ACC112 (cell line): ENCODE measurements around the gene NFE2L3.
A peak's percentile ranks its signal among the peaks of the same experiment; 100 is the strongest.
"Not testable (repeated sequence)": the region's sequence is repeated elsewhere in the genome, so short reads cannot be mapped to it uniquely, and the experiment has no call there.

Experiments
- H2AFZ ChIP-seq: fragments of 200-600 bp; sonication (generic); one replicate; pipeline ENCODE4 v1.6.0; 2017; ENCODE audit warnings: antibody characterized with exemption, low read length; ENCODE audit not compliant: unreplicated experiment
- H3K27ac ChIP-seq: fragments of 200-600 bp; sonication (generic); 2 replicates; pipeline ENCODE4 v1.5.1; 2014; ENCODE audit warnings: low read depth, mild to moderate bottlenecking, antibody characterized with exemption, low read length, moderate library complexity
- H3K27me3 ChIP-seq: fragments of 200-600 bp; sonication (generic); 2 replicates; pipeline ENCODE4 v1.6.1; 2014; ENCODE audit warnings: mild to moderate bottlenecking, antibody characterized with exemption, low read length, moderate library complexity, mixed read lengths; ENCODE audit not compliant: insufficient read depth
- H3K36me3 ChIP-seq: fragments of 200-600 bp; sonication (generic); 2 replicates; pipeline ENCODE4 v1.6.1; 2016; ENCODE audit warnings: mild to moderate bottlenecking, antibody characterized with exemption, low read length, moderate library complexity, mixed read lengths; ENCODE audit not compliant: insufficient read depth
- H3K4me1 ChIP-seq: fragments of 200-600 bp; sonication (generic); one replicate; pipeline ENCODE4 v1.6.1; 2016; ENCODE audit warnings: low read length, mixed read lengths; ENCODE audit not compliant: insufficient read depth, unreplicated experiment, control insufficient read depth
- H3K4me3 ChIP-seq: fragments of 200-600 bp; sonication (generic); 2 replicates; pipeline ENCODE4 v1.5.1; 2014; ENCODE audit warnings: mild to moderate bottlenecking, low read depth, low read length
- H3K79me2 ChIP-seq: fragments of 200-600 bp; sonication (generic); one replicate; pipeline ENCODE4 v1.6.0; 2016; ENCODE audit warnings: low read length; ENCODE audit not compliant: control insufficient read depth, unreplicated experiment, insufficient read depth

The NFE2L3 gene

DNA sequence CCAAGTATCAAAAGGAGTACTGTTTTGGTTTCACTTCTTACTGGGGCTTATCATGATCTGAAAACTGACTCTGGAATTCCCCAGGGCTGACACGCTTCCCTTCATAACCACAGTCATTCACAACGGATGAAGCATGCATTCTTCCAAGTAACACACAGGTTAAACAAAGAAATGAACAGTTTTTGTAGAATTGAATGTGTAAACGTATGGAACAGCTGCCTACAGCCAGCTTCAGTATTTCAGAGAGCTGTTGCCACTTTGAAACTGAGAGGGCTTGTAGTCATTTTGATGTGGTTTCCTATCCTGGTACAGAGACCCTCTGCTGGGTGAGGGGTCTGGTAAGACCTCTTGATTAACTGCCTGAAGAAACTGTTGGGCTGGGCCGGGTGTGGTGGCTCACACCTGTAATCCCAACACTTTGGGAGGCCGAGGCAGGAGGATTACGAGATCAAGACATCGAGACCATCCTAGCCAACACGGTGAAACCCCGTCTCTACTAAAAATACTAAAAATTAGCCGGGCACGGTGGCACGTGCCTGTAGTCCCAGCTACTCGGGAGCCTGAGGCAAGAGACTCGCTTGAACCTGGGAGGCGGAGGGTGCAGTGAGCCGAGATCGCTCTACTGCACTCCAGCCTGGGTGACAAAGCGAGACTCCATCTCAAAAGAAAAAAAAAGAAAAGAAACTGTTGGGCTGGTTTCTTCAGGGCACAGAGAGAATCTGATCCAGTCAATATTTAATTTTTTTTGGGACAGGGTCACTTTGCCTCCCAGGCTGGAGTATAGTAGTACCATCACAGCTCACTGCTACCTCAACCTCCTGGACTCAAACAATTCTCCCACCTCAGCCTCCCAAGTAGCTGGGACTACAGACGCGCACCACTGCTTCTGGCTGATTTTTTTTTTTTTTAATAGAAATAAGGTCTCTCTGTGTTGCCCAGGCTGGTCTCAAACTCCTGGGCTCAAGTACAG, 4.7 kb downstream of the NFE2L3 start:
- peaks cover 5% of the 10 kb centered on the region for H3K27me3 ChIP-seq
- H3K4me3 ChIP-seq = peak overlapping the region; percentile 38
- no peaks in the 10 kb centered on the region for H3K36me3 ChIP-seq
- peaks cover 25% of the 10 kb centered on the region for H3K4me1 ChIP-seq
- H2AFZ ChIP-seq = no peak overlapping the region
- peak overlapping the region; percentile 66 for H3K27ac ChIP-seq
- H3K79me2 ChIP-seq = no peaks in the 10 kb centered on the region

DNA sequence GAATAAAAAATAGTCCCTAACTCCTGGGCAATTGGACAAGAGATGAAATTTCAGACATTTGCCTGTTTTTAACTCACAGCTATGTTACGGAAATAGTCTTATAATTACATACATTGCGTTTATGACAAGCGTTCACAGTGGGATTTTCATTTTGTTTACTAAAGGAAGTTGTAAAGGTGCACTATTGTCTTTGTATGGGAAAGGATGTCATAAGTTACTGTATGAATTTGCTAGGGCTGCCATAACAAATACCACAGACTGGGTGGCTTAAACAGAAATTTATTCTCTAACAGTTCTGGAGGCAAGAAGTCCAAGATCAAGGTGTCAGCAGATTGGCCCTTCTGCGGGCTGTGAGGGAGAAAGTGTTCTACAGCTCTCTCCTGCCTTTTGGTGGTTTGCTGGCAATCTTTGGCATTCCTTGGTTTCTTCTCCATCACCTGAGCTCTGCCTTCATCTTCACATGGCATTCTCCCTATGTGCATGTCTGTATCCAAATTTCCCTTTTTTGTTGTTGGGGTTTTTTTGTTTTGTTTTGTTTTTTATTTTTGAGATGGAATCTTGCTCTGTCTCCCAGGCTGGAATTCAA, 5.6 kb downstream of the NFE2L3 start:
- Histone ChIP-seq H3K4me3 (no peak overlapping the region), H3K27ac (no peak overlapping the region), H3K27me3 (peaks cover 1% of the 10 kb centered on the region)

DNA sequence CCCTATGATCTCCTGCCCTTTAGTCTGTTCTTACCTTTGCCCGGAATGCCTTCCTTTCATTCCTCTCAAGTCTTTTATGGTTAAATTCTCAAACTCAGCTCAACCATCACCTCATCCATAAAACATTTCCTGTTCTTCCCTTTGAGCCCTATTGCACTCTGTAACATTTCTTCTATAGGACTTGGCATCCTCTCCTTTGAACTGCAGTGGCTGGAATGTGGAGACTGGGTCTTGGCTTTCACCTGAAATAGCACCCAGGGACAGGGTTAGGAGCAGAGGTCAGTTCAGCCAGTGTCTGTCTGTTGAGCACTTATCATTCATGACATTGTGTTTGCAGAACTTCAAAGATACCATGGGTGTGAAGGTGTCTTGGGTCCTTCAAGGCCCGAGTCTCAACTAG, 7.2 kb downstream of the NFE2L3 start:
- H3K27ac ChIP-seq = no peak overlapping the region

More for the DNA sequence above, 5.6 kb downstream of the NFE2L3 start:
- Histone ChIP-seq H3K79me2 (no peaks in the 10 kb centered on the region), H3K4me1 (peaks cover 25% of the 10 kb centered on the region), H2AFZ (no peak overlapping the region), H3K36me3 (no peaks in the 10 kb centered on the region)

DNA sequence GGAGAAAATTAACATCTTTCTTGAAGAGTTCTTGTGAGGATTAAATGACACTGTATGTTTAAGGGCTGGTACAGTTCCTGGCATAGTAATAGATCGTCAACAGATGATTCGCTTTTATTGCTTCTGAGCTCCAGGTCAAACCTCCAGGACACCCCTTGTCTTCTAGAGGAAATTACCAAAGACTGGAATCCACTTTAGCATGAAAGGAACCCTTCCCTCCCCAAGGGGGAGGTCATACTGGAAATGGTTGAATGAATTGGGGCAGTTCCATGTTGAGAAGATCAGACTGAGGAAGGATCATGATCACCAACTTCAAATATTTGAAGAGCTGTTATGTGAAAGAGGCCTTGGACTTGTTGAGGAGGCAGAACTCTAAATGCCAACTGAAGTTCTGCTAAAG, 8.9 kb downstream of the NFE2L3 start:
- H3K79me2 ChIP-seq = no peaks in the 10 kb centered on the region
- no peaks in the 10 kb centered on the region for H3K27me3 ChIP-seq
- H3K4me3 ChIP-seq = no peak overlapping the region
- H3K27ac ChIP-seq = no peak overlapping the region
- H3K4me1 ChIP-seq = peaks cover 20% of the 10 kb centered on the region
- H2AFZ ChIP-seq = no peak overlapping the region
- H3K36me3 ChIP-seq = no peaks in the 10 kb centered on the region

More for the DNA sequence above, 7.2 kb downstream of the NFE2L3 start:
- Histone ChIP-seq H3K4me3 (no peak overlapping the region), H3K79me2 (no peaks in the 10 kb centered on the region), H3K36me3 (no peaks in the 10 kb centered on the region), H3K4me1 (peaks cover 25% of the 10 kb centered on the region), H3K27me3 (no peaks in the 10 kb centered on the region), H2AFZ (no peak overlapping the region)

DNA sequence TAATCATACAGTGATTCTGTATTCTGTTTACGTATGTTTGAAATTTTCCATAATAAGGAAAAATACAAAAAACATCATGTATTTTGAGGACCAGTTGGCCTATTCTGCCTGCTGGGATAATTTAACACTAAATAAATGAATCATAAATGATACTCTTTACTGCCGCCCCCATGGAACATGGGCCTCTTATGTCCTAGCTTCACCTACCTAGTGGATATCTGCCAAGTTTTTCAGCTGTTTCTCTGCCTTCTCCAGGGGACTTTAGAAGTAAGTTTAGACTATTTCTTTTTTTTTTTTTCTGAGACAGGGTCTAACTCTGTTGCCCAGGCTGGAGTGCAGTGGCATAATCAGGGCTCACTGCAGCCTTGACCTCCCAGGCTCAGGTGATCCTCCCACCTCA, 10.4 kb downstream of the NFE2L3 start:
- H3K27me3 ChIP-seq = no peaks in the 10 kb centered on the region
- no peak overlapping the region for H2AFZ ChIP-seq
- H3K79me2 ChIP-seq = no peaks in the 10 kb centered on the region
- H3K36me3 ChIP-seq = no peaks in the 10 kb centered on the region
- H3K27ac ChIP-seq = no peak overlapping the region
- H3K4me1 ChIP-seq = peaks cover 11% of the 10 kb centered on the region
- no peak overlapping the region for H3K4me3 ChIP-seq

DNA sequence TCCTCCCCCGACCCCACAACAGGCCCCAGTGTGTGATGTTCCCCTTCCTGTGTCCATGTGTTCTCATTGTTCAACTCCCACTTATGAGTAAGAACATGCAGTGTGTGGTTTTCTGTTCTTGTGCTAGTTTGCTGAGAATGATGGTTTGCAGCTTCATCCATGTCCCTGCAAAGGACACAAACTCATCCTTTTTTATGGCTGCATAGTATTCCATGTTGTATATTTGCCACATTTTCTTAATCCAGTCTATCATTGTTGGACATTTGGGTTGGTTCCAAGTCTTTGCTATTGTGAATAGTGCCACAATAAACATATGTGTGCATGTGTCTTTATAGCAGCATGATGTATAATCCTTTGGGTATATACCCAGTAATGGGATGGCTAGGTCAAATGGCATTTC, 11.8 kb downstream of the NFE2L3 start:
- not testable (repeated sequence) for H3K79me2 ChIP-seq, H3K27me3 ChIP-seq, H2AFZ ChIP-seq, H3K36me3 ChIP-seq, H3K4me3 ChIP-seq, H3K4me1 ChIP-seq, H3K27ac ChIP-seq

DNA sequence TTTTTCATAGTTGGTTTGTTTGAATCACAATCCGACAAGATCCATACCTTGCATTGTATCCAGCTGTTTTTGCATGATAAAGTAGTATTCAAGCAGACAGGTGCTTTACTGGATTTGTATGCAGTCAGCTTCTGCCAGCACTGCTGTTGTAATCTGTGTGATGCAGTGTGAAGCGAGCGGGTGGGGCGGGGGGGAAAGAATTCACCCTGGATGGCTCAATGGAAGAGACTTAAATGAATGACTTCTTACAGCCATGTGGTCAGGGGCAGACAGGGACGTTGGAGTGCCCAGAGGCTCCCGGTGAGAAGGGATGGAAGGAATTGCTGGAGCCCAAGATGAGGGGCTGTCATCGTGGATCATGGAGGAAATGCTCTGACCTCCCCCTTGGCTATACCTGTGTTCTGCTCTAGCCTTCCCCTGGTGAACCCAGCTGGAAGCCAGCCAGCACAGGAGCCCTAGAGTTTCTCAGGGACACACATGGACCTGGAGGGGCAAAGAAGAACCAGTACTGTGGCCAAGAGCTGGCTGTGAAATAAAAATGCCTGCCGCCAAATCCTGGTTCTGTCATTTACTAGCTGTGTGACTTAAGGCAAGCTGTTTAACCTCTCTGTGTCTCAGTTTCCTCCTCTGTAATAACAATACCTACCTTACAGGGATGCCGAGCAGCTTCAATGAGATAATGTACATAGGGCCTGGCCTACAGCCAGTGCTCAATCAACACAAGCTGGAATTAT, 14.1 kb downstream of the NFE2L3 start:
- no peaks in the 10 kb centered on the region for H3K36me3 ChIP-seq
- H3K27ac ChIP-seq = no peak overlapping the region
- H3K79me2 ChIP-seq = no peaks in the 10 kb centered on the region
- H3K4me1 ChIP-seq = no peaks in the 10 kb centered on the region
- H3K27me3 ChIP-seq = no peaks in the 10 kb centered on the region
- H3K4me3 ChIP-seq = no peak overlapping the region
- H2AFZ ChIP-seq = no peak overlapping the region

DNA sequence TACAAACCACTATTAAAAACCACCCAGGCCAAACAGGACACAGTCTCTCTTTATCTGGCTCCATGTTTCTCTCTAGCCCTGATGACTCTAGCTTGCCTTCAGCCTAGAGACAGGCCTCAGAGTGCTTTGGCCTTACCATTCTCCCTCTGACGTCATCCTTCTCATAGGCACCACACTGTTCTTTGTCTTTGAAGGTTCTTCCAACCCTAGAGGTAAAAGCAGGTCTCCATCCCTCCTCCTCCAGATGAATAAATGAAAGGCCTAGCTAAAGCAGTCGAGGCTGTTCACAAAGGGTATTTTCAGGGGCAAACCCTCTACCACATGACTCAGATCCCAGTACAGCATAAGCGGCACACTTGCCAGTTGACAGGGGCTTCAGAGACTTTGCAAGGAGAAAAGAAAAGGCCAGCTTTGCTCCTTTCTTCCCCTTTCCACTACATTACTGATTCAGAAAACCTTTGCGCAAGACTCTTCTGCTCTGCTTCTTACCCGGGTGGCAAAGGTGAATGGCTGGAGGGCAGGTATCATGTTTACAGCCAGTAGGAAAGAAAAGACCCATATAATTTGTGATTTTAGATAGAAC, 14.8 kb downstream of the NFE2L3 start:
- no peaks in the 10 kb centered on the region for H3K4me1 ChIP-seq
- no peaks in the 10 kb centered on the region for H3K27me3 ChIP-seq
- no peak overlapping the region for H3K27ac ChIP-seq
- H2AFZ ChIP-seq = no peak overlapping the region
- H3K79me2 ChIP-seq = no peaks in the 10 kb centered on the region
- H3K36me3 ChIP-seq = no peaks in the 10 kb centered on the region
- H3K4me3 ChIP-seq = no peak overlapping the region

DNA sequence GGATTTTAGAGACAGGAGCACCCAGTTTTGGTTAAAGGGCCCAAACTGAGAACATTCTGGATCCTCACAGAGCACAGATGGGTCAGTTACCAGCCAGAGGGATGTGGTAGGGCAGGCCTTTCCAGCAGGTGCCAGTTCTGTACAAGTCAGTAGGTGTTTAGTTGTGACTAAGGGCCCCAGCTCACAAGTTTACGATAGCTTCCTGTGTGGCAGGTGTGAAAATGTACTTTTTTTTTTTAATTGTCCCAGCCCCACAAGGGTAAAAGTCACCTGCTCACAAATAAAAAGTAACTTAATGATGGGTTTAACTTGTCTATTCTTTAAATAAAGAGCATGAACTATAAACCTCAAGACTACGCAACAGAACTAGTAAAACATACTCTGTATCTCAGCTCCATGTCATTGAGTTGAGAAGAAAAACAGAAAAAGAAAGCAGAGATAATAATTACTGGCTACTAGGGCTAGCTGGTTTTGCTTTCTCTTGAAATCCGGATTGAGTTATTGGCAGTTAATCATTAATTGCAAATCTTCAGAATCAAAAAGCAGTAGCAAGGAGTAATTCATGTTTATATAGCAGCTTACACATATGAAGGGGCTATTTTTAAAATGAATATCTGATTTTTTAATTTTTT, 15.4 kb downstream of the NFE2L3 start:
- no peak overlapping the region for H3K27ac ChIP-seq

DNA sequence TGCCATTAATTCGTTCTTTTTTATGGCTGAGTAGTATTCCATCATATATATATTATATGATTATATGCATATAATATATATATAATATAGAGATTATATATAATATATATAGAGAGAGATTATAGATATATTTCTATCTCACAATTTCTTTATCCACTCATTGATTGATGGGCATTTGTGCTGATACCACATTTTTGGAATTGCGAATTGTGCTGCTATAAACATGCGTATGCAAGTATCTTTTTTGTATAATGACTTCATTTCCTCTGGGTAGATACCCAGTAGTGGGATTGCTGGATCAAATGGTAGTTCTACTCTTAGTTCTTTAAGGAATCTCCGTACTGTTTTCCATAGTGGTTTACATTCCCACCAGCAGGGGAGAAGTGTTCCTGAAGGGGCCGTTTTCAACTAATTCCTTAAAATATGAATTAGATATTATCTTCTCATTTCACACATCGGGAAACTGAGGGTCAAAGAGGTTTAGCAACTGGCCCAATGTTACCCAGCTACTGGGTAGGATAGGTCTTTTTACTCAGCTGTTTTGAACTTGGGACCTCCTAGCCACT, 16.5 kb downstream of the NFE2L3 start:
- Histone ChIP-seq H3K79me2 (no peaks in the 10 kb centered on the region), H3K27ac (no peak overlapping the region), H2AFZ (no peak overlapping the region), H3K4me1 (no peaks in the 10 kb centered on the region), H3K36me3 (no peaks in the 10 kb centered on the region), H3K27me3 (no peaks in the 10 kb centered on the region), H3K4me3 (no peak overlapping the region)

More for the DNA sequence above, 15.4 kb downstream of the NFE2L3 start:
- Histone ChIP-seq H3K27me3 (no peaks in the 10 kb centered on the region), H3K36me3 (no peaks in the 10 kb centered on the region), H3K4me1 (no peaks in the 10 kb centered on the region), H3K79me2 (no peaks in the 10 kb centered on the region), H3K4me3 (no peak overlapping the region), H2AFZ (no peak overlapping the region)
